Mononuclear cell (primary cell): ENCODE results near the gene PRKAR1B. TPM values are rescaled to one million over a fixed set of nuclear protein-coding genes. Genes with fewer than 3 reads are reported as not detected.

Source experiments
- H3K27me3 ChIP-seq: 2 replicates; pipeline ENCODE4 v1.6.0; 2011; ENCODE audit warnings: low read length, control low read depth; ENCODE audit not compliant: insufficient read depth
- H3K4me1 ChIP-seq: 2 replicates; pipeline ENCODE4 v1.5.1; 2011; ENCODE audit warnings: mild to moderate bottlenecking, low read length, control low read depth; ENCODE audit not compliant: insufficient read depth
- H3K4me3 ChIP-seq: 2 replicates; pipeline ENCODE4 v1.5.1; 2011; ENCODE audit warnings: mild to moderate bottlenecking, low read length, moderate library complexity
- H3K9me3 ChIP-seq: 2 replicates; pipeline ENCODE4 v1.5.1; 2011; ENCODE audit warnings: low read depth, mild to moderate bottlenecking, control low read depth, low read length
- total RNA-seq: library from RNA; depleted of rRNA; stranded (reverse); fragments of >200 nt; gene quantifications from one replicate; pipeline ENCODE4 v1.2.3, GENCODE V29; 2012

PRKAR1B gene
- total RNA-seq, 1 donor, result 9.4 TPM

GRCh38 chr7:534959-535358 is 192.1 kb downstream of the PRKAR1B start:
- Histone ChIP-seq H3K4me1 (no peaks in the 10 kb centered on the region), H3K9me3 (no peaks in the 10 kb centered on the region), H3K4me3 (no peak overlapping the region), H3K27me3 (no peaks in the 10 kb centered on the region)

GRCh38 chr7:534075-534474 is 193.0 kb downstream of the PRKAR1B start:
- no peaks in the 10 kb centered on the region for H3K9me3 ChIP-seq
- no peaks in the 10 kb centered on the region for H3K27me3 ChIP-seq
- no peak overlapping the region for H3K4me3 ChIP-seq
- H3K4me1 ChIP-seq, result no peaks in the 10 kb centered on the region

DNA sequence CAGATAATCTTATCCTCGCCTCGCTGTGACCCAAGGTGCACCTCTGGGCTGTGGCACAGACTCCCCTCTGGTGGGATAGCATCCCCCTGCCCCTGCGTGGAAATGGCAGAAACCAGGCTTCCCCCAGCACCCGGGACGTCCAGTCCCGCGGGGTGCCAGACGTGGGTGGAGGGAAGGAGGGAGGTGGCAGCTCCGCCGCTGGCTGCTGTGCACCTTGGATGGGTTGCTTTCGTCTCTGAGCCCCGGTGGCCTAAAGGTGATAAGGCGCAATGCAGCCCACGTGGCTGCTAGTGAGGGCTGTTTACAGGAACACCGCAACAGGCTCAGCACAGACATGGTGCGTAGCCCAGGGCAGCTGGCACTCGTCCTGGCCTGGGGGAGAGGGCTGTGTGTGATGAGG is 193.8 kb downstream of the PRKAR1B start:
- no peaks in the 10 kb centered on the region for H3K27me3 ChIP-seq
- H3K4me3 ChIP-seq, result no peak overlapping the region

DNA sequence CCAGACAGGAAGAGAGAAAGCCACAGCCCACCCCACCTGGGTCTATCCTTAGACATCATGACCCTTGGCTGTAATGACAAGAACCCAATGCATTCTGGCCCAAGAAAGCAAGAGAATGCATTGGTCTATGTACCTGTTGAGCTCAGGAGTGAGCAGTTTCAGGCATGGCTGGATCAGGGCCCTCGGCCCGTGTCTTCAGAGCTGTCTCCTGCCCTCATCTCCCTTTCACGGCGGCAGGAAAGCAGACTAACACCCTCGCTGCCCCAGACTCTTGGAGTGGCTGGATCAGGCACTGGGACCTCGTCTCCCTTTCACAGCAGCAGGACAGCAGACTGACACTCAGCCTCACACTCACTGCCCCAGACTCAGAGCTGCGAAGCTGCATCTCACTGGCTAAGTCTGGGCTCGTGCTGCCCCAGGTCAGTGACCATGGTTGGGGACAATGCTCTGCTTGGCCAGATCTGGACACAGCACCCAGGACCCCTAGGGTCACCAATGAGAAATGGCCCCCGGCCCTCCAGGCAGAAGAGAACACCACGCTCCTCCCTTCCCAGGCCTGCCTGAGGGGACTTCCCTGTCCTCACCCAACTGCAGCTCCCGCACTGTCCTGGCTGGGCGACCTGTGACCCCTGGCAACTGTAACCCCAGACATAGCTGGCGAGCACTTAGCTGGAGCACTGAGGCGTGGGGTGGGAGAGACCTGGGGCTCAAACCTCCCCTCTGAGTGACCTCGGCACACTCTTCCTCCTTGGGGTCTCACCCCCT is 194.5 kb downstream of the PRKAR1B start:
- H3K9me3 ChIP-seq, result no peaks in the 10 kb centered on the region
- H3K27me3 ChIP-seq, result no peaks in the 10 kb centered on the region
- H3K4me3 ChIP-seq, result no peak overlapping the region
- H3K4me1 ChIP-seq, result no peaks in the 10 kb centered on the region

More for the DNA sequence above, 193.8 kb downstream of the PRKAR1B start:
- Histone ChIP-seq H3K9me3 (no peaks in the 10 kb centered on the region), H3K4me1 (no peaks in the 10 kb centered on the region)

- no peaks in the 10 kb centered on the region for H3K4me1 ChIP-seq
- H3K4me3 ChIP-seq, result no peak overlapping the region
- H3K9me3 ChIP-seq, result no peaks in the 10 kb centered on the region
- no peaks in the 10 kb centered on the region for H3K27me3 ChIP-seq
Measured at GRCh38 chr7:531777-532176, 195.3 kb downstream of the PRKAR1B start.

- H3K4me1 ChIP-seq, result no peaks in the 10 kb centered on the region
- H3K27me3 ChIP-seq, result peaks cover 2% of the 10 kb centered on the region
- no peak overlapping the region for H3K4me3 ChIP-seq
- no peaks in the 10 kb centered on the region for H3K9me3 ChIP-seq
Measured at GRCh38 chr7:528451-528850, 198.6 kb downstream of the PRKAR1B start.

GRCh38 chr7:527723-528122 is 199.4 kb downstream of the PRKAR1B start:
- Histone ChIP-seq H3K4me1 (peaks cover under 1% of the 10 kb centered on the region), H3K4me3 (no peak overlapping the region), H3K27me3 (peaks cover 8% of the 10 kb centered on the region), H3K9me3 (no peaks in the 10 kb centered on the region)

DNA sequence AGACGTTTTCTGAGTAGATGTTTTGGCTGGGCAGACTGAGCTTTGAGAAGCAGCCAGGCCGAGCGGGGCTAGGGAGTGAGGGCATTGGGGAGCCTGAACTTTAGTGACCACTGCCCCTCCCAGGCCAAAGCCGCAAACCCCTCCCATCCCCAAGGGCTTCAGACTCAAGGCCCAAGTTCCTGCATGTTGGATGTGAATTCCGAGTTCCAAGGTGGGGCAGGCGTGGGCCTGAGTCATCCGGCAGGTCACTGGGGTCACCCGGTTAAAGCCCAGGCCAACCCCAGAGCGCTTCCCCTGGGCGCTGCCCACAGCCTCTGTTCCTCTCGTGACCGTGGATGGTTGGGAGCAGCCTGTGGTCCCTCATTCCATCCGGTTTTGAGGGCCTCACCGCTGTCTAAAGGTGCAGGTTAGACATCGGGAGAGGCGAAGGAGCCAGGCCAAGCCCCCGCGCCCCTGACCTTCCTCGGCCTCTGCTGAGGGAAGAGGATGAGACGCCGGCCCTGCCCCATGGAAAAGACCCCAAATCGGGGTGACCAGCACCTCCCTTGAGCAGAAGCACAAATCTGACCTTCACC is 200.5 kb downstream of the PRKAR1B start:
- peaks cover 12% of the 10 kb centered on the region for H3K27me3 ChIP-seq
- H3K4me1 ChIP-seq, result peaks cover 10% of the 10 kb centered on the region
- H3K9me3 ChIP-seq, result no peaks in the 10 kb centered on the region
- H3K4me3 ChIP-seq, result no peak overlapping the region

- Histone ChIP-seq H3K4me1 (peaks cover 16% of the 10 kb centered on the region), H3K4me3 (no peak overlapping the region), H3K9me3 (no peaks in the 10 kb centered on the region), H3K27me3 (peaks cover 21% of the 10 kb centered on the region)
Measured at GRCh38 chr7:525740-526139, 201.3 kb downstream of the PRKAR1B start.

GRCh38 chr7:524800-525199 is 202.3 kb downstream of the PRKAR1B start:
- H3K27me3 ChIP-seq, result peaks cover 26% of the 10 kb centered on the region
- H3K4me3 ChIP-seq, result no peak overlapping the region
- no peaks in the 10 kb centered on the region for H3K9me3 ChIP-seq
- H3K4me1 ChIP-seq, result peaks cover 16% of the 10 kb centered on the region

- H3K4me1 ChIP-seq, result peaks cover 16% of the 10 kb centered on the region
- peaks cover 26% of the 10 kb centered on the region for H3K27me3 ChIP-seq
- no peaks in the 10 kb centered on the region for H3K9me3 ChIP-seq
- no peak overlapping the region for H3K4me3 ChIP-seq
Measured at GRCh38 chr7:523347-524336, 203.4 kb downstream of the PRKAR1B start.

DNA sequence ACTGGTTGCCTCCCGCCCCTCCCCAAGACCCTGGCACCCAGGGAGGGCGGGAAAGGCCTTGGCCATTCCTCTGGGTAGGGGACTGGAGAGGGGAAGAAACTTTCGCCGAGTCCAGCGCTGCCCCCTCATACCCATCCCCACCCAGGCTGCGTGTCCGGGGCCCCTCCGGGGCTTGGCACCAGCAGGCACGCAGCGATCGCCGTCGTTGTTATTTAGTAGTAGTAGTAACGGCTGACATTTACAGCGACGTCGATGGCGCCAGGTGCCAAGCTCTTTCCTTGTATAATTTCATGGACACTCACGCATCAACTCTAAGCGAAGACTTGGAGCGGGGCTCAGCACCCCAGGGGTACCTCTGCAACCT is 204.1 kb downstream of the PRKAR1B start:
- no peak overlapping the region for H3K4me3 ChIP-seq
- H3K27me3 ChIP-seq, result peaks cover 26% of the 10 kb centered on the region
- no peaks in the 10 kb centered on the region for H3K9me3 ChIP-seq
- peaks cover 16% of the 10 kb centered on the region for H3K4me1 ChIP-seq

GRCh38 chr7:522071-522950 is 204.8 kb downstream of the PRKAR1B start:
- H3K4me1 ChIP-seq, result peaks cover 16% of the 10 kb centered on the region

DNA sequence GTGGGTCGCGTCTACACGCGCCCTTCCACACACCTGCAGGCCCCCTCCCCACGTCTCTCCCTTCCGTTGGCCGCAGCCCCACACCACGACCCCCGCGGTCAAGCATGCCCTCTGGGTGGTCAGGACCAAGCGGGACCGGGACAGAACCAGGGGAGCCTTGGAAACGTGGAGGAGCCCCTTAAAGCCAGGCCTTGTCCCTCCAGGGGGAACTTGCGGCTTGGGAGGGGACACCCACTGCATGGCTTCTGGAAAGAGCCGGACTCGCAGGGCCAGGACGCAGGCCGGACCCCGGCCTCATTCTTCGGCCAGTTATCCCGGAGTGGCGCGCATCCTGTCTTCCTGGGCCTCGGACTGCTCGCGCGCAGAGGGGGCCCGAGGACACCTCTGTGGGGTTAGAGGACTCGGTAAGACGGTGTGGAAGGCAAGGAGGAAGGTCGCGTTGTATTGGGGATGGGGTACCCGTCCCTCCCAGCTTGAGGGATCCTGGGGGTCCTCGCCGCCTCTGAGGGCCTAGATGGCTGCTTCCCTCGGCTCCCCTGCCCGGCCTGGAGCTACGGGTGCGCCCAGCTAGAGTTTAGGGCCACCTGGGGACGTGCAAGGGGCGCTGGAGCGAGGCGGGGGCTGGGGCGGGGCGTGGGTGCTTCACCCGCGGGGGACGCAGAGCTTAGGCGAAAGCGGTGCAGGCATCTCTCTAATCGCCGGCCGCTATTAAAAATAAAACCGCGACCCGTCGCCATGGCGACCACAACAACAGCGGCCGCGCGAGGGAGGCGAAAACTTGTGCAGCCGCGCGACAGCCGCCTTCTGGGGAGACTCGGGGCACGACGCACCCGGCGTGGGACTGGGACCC is 205.6 kb downstream of the PRKAR1B start:
- peaks cover 16% of the 10 kb centered on the region for H3K4me1 ChIP-seq
- H3K9me3 ChIP-seq, result no peaks in the 10 kb centered on the region
- peaks cover 29% of the 10 kb centered on the region for H3K27me3 ChIP-seq
- no peak overlapping the region for H3K4me3 ChIP-seq

More at GRCh38 chr7:522071-522950, 204.8 kb downstream of the PRKAR1B start:
- Histone ChIP-seq H3K27me3 (peaks cover 29% of the 10 kb centered on the region), H3K9me3 (no peaks in the 10 kb centered on the region), H3K4me3 (no peak overlapping the region)
